ENCODE data around the gene HHEX.
A peak's percentile ranks its signal among the peaks of the same experiment; 100 is the strongest.
"Not testable (repeated sequence)": the region's sequence is repeated elsewhere in the genome, so short reads cannot be mapped to it uniquely, and the experiment has no call there.

Gene HHEX

GRCh38 chr10:92689663-92690210, at the start of gene HHEX:
Gene HHEX (plus strand): TSS chr10:92689955. CDS start chr10:92689987, 32 bp downstream.
- peak within 1 kb of the TSS; percentile 69 to 80 for H3K4me3 ChIP-seq (replicated peaks in 1 of 2; ENCODE audit: low read depth in 2 of 2, low read length in 2 of 2)
- TF ChIP-seq, protein P1, sequence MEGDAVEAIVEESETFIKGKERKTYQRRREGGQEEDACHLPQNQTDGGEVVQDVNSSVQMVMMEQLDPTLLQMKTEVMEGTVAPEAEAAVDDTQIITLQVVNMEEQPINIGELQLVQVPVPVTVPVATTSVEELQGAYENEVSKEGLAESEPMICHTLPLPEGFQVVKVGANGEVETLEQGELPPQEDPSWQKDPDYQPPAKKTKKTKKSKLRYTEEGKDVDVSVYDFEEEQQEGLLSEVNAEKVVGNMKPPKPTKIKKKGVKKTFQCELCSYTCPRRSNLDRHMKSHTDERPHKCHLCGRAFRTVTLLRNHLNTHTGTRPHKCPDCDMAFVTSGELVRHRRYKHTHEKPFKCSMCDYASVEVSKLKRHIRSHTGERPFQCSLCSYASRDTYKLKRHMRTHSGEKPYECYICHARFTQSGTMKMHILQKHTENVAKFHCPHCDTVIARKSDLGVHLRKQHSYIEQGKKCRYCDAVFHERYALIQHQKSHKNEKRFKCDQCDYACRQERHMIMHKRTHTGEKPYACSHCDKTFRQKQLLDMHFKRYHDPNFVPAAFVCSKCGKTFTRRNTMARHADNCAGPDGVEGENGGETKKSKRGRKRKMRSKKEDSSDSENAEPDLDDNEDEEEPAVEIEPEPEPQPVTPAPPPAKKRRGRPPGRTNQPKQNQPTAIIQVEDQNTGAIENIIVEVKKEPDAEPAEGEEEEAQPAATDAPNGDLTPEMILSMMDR (IDR thresholded peaks at IDR 0.05; ENCODE audit: low read depth, low read length), result no peak
- peak; percentile 58 to 83 for DNase-seq (ENCODE audit: low read depth in 2 of 2)

DNA sequence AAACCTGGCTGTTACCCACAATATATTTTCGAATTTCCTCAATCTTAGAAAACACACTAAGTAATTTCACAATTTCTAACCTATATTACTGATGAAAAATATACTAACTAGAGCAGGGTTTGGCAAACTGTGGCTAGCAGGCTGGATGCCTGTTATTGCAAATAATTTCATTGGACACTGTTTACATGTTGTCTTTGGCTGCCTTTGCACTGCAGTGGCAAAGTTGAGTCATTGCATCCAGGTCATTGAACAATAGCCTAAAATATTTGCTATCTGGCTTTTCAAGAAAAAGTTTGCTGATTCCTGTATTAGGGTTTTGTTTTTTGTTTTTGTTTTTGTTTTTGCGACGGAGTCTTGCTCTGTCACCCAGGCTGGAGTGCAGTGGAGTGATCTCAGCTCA, 49.6 kb upstream of the HHEX start:
- no peak overlapping the region for H3K4me3 ChIP-seq (replicated peaks in 1 of 2; ENCODE audit: low read depth in 2 of 2, low read length in 2 of 2)
- DNase-seq (ENCODE audit: low read depth in 2 of 2), result peak; percentile 75 to 85
- TF ChIP-seq, protein P1 (IDR thresholded peaks at IDR 0.05; ENCODE audit: low read depth, low read length), result no peak

DNA sequence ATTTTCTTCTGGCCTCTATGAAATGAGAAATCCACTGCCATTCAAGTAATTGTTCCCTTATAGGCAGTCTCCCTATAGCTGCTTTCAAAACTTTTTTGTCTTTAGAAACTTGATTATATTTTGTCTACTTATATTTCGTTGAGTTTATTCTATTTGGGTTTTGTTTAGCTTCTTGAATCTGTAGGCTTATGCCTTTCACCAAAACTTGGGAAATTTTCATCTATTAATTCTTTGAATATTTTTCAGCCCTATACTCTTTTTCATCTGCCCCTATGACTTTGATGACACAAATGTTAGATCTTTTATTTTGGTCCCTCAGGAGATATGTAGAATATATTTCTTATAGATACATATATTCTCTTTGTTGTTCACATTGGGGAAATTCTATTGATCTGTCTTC, 48.3 kb upstream of the HHEX start:
- DNase-seq (ENCODE audit: low read depth in 2 of 2), result no peak
- H3K4me3 ChIP-seq (replicated peaks in 1 of 2; ENCODE audit: low read depth in 2 of 2, low read length in 2 of 2), result no peak overlapping the region
- TF ChIP-seq, protein P1 (IDR thresholded peaks at IDR 0.05; ENCODE audit: low read depth, low read length), result no peak

DNA sequence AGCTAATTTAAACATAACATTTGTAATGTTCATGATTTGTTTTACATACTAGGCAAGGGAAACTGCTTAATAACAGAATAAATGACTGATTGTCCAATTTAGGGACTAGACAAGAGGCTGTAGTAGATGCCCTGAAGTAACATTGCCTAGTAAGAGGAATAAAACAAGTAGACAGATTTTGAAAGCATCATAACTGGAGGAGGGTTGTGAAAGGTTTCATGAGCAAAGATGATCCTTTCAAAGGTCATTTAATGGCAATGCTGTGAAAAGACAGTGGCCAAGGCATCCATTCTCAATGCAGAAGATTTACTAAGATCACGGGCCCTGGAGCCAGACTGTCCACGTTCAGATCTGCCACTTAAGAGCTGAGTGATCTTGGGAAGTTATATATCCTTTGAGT, 44.8 kb upstream of the HHEX start:
- H3K4me3 ChIP-seq (replicated peaks in 1 of 2; ENCODE audit: low read depth in 2 of 2, low read length in 2 of 2), result no peak overlapping the region
- DNase-seq (ENCODE audit: low read depth in 2 of 2), result no peak
- TF ChIP-seq, protein P1 (IDR thresholded peaks at IDR 0.05; ENCODE audit: low read depth, low read length), result no peak

GRCh38 chr10:92650864-92651263, 38.9 kb upstream of the HHEX start:
- not testable (repeated sequence) for H3K4me3 ChIP-seq (replicated peaks in 1 of 2; ENCODE audit: low read depth in 2 of 2, low read length in 2 of 2); DNase-seq (ENCODE audit: low read depth in 2 of 2)

DNA sequence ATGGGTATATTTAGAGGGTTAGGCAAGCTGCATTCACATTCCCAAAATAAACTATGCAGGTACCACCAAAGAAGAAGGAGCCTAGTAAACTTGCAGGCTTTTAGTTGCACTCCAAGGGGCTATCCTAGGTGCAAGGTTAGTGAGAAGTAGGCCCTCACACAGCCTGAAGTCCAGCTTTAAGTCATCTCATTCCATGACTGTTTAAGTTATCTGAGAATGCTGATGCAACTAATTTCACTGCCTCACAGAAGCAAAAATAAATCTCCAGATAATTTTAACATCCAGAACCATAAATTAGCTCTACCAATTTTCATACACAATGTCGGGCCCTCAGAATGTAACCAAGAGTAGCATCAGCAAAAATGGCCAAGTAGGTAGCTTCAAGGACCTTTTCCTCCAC, 34.3 kb upstream of the HHEX start:
- H3K4me3 ChIP-seq (replicated peaks in 1 of 2; ENCODE audit: low read depth in 2 of 2, low read length in 2 of 2), result no peak overlapping the region
- no peak for DNase-seq (ENCODE audit: low read depth in 2 of 2)
- TF ChIP-seq, protein P1 (IDR thresholded peaks at IDR 0.05; ENCODE audit: low read depth, low read length), result no peak

DNA sequence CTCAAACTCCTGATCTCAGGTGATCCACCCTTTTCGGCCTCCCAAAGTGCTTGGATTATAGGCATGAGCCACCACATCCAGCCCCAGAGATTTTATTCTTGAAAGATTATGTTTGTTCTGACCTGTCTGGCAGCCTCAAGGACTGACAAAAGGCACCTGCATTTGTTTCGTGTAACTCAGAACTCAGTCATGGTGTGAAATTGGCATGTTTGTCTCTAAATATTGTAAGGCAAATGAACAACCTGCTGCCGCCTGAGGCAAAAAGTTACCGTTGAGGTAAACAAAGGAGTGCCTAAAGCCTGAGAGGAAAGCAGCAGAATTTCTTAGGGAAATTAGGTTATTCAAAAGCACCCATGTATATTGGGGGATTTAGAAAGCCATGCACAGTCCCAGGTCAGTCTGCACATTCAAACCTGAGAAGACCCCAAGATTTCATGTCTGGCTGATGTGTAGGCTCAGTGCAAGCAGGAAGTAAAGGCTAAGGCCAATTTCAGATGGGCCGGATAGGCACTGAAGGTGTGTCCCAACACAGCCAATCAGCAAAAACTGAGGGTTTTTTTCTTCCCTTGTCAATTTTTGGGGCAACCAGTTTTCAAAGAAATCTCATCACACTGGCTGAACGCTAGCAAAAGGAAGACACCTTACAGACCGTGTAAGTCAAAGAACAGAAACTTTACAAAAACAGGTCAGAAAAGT, 33.3 kb upstream of the HHEX start:
- DNase-seq (ENCODE audit: low read depth in 2 of 2), result no peak
- no peak overlapping the region for H3K4me3 ChIP-seq (replicated peaks in 1 of 2; ENCODE audit: low read depth in 2 of 2, low read length in 2 of 2)
- TF ChIP-seq, protein P1 (IDR thresholded peaks at IDR 0.05; ENCODE audit: low read depth, low read length), result no peak
